ENCODE measurements around the gene ZNF275.
"Not testable (repeated sequence)": the region's sequence is repeated elsewhere in the genome, so short reads cannot be mapped to it uniquely, and the experiment has no call there.

ZNF275 gene

DNA sequence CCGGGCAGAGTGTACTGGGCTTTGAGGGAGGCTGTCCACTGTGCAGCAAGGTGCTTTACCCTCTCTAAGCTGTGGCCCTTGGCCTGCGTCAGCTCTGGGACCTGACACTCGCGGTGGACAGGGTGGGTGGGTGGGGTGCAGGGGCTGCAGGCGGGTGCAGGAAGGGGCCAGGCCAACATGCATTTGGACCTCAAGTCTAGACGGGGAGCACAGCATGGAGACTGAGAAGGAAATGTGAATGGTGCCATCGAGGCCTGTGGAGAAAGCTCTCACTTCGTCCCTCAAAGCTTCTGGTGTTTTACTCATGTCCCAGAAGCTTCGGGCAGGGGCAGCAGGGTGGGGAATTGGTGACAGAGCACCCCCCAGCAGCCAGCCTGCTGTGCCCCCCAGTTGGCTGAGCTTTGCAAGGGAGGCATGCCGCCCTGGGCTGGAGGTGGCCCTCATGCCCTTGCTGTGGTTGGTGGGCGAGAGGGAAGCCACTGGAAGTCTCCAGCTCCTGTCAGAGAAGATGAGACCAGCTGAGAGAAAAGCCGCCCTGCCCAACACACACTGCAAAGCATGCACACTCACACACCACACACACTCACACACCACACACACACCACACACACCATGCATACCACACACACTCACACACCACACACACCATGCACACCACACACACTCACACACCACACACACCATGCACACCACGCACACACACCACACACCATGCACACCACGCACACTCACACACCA is 54.9 kb downstream of the ZNF275 start:
- no peak for DNase-seq

DNA sequence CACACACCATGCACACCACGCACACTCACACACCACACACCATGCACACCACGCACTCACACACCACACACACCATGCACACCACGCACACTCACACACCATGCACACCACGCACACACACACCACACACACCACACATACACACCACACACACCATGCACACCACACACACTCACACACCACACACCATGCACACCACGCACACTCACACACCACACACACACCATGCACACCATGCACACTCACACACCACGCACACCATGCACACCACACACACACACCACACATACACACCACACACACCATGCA is 55.5 kb downstream of the ZNF275 start:
- not testable (repeated sequence) for DNase-seq

DNA sequence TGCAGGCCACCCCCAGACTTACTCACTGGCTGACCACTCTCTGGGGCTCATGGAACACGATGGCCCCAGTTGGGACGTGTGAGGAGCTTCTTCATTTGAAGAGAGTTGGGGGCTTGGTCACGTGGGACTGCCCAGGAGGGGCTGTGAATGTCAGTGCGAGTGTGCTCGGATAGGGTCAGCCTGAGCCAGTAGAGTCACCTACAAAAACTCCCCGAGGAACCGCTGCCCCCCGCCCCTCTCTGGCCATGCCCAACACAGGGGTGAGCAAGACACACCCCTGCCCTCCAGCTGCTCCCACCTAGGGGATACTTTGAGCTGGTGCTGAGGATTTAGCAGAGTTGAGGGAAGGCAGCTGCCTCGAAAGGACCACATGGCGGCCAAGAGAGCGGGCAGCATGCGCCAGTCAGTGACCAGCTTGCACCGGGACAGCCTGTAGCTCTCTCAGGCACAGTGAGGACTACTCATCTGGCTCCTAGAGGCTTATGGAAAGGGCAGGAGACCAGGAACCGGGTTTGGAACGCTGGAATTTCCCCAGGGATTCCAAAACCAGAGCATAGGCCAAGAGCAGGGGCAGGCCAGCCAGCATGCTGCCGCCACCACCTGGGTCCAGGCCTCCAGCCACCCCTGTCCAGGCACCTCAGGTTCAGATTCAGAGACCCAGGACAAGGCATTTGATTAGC is 58.8 kb downstream of the ZNF275 start:
- DNase-seq = no peak

DNA sequence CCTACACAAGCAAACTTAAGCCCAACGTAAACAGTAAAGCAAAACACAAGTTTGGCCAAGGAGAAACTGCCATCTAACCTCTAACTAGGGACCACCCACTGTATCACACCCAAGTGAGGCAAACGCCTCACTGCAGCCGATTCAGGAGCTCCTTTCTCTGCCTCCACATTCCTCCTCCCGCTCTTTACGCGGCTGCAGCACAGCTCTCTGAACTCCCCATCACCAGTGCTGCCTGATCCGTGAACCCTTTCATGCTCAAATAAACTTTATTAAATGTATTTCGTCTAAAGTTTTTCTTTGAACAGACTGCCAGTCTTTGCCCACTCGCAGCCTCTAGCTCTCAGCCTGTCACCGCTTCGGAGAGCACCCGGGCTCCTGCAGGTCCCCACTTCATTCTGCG is 60.7 kb downstream of the ZNF275 start:
- DNase-seq = no peak

DNA sequence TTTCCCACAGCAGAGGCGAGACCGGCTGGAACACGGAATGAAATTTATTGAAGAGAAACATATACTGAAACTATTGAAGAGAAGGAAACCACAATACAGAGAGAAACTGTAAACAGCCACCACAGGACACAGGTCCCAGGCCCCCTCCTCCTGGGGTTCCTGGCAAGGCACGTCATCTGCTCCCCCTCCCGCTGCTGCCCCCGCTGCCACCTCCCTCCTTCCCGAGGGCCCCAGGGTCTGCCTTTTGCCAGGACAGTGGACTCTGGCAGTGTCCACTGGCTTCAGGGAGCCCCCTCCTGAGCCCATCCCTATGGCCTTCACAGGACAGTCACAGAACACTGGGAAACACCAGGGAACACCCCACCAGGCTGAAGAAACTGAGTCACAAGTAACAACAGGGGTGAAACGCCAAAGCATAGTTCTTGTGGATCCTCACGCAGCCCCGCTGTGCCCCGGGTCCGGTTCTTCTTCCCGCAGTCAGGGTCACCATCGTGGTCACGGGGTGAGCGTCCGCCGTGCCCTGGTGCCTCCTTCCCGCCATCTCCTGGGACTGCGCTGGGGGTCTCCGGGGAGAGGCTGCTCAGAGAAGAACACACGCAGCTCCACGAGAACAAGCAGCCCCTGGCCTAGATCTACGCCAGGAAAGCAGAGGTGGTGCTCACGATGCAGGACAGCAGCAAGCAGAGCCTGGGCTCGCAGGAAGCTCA is 61.8 kb downstream of the ZNF275 start:
- no peak for DNase-seq

DNA sequence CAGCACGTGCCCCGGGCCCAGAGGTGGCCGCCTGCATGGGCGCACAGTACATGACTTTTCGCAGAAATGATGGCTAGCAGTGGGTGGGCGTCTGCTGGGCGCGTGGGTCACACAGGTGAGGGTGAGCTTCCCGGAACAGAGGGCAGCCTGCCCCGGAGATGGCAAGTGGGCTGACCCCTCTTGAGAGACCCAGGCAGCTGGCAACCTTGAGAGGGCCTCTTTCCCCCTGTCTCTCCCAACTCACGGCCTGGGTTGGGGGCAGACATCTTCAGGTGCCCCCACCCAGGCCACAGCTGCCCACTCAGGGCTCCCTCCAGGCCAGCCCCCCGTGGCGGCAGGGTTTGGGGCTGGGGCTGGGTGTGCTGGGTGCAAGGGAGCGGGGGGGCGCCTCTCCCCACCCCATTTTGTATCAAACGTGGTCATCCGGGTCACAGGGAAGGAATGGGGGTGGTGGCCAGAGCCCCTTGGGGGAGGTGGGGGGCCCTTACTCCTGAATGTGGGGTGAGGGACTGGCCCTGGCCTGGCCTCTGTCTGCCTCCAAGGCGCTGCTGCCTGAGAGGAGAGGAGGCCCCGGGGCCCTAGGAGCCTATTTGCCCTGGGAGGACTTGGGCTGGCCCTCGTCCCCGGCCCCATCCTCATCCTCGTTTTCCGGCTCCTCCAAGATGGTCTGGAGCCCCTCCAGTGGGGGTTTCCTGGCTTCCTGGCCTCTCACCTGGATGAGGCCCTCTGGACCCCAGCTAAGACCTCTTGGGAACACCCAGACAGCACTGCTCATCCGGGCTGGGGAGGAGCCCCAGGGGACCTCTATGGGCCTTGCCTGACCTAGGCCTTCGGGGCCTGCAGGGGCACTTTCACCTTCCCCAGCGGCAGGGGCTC is 62.6 kb downstream of the ZNF275 start:
- DNase-seq = no peak

DNA sequence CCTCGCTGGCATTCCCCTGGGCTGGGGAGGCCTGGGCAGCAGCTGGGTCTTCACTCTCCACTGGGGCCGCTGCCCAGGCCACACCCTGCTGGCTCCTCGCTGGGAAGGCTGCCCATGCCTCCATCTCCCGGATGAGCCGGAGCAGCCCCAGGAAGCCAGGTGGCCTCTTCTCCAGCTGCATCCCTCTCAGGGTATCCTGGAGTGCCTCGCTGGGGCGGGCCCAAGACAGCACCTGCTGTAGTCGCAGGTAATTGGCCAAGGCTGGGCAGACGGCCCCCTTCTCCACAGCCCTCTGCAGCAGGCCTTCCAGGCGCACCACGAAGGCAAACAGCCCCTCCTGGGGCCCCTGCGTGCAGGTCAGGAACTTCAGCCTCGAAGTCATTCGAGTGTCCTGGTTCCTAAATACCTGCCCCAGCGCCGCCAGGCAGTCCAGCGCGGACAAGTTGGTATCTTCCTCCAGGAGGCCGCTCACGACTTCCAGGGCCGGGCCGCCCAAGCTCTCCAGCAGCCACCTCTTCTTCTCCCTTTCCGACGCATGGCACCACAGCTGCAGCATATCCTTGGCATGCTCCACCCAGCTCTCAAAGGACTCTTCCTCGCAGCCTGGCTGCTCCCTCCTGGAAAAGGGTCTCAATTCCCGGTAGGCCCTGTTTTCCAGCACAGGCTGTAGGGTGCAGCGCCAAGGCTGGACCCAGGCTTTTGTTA is 63.5 kb downstream of the ZNF275 start:
- no peak for DNase-seq

DNA sequence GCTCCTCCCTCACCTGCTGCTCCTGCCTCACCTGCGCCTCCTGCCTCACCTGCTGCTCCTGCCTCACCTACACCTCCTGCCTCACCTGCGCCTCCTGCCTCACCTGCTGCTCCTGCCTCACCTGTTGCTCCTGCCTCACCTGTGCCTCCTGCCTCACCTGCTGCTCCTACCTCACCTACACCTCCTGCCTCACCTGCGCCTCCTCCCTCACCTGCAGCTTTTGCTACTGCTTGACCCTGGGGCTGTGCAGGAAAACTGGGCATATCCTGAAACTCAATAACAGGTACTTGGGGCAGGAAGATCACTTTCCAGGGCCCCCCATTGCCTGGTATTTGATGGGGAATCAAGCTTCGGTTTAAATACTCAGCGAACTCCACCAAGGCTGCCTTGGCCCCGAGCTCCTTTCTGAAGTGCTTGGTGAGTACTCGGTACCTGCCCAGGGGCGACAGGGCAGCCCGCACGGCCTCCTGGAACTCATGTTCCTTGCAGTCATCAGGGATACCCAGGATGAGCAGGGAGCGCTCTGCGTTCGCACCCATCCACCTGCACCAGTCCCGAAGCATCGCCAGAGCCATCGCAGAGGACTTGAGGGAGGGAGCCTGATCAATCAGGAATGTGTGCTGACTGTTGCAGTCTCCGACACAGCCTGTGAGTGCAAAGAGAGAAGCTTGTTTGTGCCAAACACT is 64.5 kb downstream of the ZNF275 start:
- DNase-seq = no peak

DNA sequence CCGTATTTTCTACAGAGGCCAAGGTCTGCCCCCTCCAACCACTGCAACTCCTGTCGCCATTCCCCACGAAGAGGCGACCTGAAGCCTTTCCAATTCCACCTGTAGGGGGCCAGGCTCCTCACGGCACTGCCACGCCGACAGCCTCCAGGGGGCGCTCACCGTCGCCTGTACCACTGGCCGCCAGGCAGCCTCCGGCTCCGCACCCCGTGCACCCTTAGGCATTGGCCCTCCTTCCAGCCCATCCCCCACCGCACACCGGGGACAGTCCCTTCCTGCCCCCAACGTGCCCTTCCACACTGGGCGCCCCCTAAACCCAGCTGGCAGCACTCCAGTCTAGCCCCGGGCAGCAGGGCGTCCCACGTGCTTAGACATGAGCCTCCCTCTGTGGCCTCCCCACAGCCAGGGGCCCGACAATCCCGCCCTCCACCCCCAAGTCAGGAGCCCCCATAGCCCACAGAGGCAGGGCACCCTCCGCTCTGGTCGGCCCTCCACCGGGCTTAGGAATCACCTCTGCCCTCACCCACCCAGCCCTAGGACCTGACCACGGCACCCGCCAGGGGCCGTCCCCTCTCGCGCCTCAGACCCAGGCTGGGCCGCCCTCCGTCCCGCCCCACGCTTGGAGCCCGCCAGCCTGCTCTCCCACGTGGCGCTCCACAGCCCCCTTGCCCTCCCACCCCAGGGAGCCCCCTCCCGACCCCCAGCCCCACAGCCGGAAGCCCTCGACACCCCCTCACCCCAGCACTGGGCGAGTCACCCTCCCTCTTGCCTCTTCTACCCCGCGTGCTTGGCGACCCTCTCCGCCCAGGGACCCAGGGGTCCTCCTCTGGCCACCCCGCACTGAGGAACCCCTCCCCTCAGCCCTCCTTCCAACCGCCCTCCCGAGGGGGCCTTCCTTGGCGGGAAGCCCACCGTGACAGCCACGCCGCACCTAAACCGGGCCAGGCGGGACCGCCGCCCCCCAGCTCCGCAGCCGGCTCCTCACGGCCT is 66.5 kb downstream of the ZNF275 start:
- peak; percentile 72 for DNase-seq

DNA sequence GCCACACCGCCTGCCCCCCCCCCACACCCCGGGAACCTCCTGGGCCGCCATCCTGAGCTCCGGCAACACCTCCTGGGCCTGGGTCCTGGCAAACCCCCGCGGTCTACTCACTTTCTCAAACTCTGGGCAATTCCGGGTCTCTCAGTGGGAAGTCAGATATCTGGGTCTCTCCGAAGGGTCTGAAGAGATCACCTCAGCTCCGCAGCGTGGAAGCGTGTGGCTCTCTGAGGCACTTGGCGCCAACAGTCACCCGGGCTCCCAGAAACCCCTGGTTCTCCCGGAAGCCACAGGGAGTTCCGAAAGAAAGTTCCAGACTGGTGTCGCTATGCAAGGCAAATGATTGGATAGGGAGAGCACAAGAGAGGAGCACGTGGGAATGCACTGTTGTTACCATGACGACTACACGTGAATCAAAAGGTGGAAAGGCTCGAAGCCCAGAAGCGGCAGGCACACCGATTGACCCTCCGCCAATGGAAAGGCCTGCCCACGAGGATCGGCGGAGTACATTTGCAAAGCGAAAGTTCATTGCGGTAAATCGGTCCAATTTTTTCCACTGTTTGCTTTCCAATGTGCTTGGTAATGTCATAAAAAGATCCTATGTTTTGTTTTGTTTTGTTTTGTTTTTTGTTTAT is 67.3 kb downstream of the ZNF275 start, which contains the start of gene PNMA6E:
TSS of gene PNMA6E (minus strand) at position 218 of the 632 bp plus-strand sequence. CDS start 2,501 bp downstream, outside the sequence.
- DNase-seq = no peak

Data from RPMI8226 (cell line).